OCI-LY1 (cell line): Measurements from ENCODE around the gene CCHCR1.

Source experiments
- H2AFZ ChIP-seq: fragments of 200-600 bp; sonication (generic), shearing (Covaris generic); 2 replicates; pipeline ENCODE4 v1.6.0; 2014; ENCODE audit warnings: antibody characterized with exemption, mild to moderate bottlenecking, low read length
- H3F3A ChIP-seq: fragments of 200-600 bp; sonication (generic), shearing (Covaris generic); 2 replicates; pipeline ENCODE4 v1.6.0; 2014; ENCODE audit warnings: mild to moderate bottlenecking, antibody characterized with exemption, low read length, moderate library complexity; ENCODE audit not compliant: insufficient read depth
- H3K27ac ChIP-seq: fragments of 200-600 bp; sonication (generic); 2 replicates; pipeline ENCODE4 v1.5.1; 2014; ENCODE audit warnings: low read length, mixed run types, mild to moderate bottlenecking, low read depth; ENCODE audit not compliant: poor library complexity, severe bottlenecking
- H3K27me3 ChIP-seq: fragments of 200-600 bp; sonication (generic); 2 replicates; pipeline ENCODE4 v1.6.0; 2014; ENCODE audit warnings: antibody characterized with exemption, mild to moderate bottlenecking, low read length, moderate library complexity; ENCODE audit not compliant: insufficient read depth
- H3K36me3 ChIP-seq: fragments of 200-600 bp; sonication (generic); 2 replicates; pipeline ENCODE4 v1.6.1; 2014; ENCODE audit warnings: mild to moderate bottlenecking, antibody characterized with exemption, low read length, moderate library complexity, mixed read lengths; ENCODE audit not compliant: insufficient read depth
- H3K4me1 ChIP-seq: fragments of 200-600 bp; sonication (generic); 2 replicates; pipeline ENCODE4 v1.5.1; 2014; ENCODE audit warnings: mild to moderate bottlenecking, low read length, moderate library complexity; ENCODE audit not compliant: insufficient read depth, severe bottlenecking
- H3K4me2 ChIP-seq: fragments of 200-600 bp; sonication (generic), shearing (Covaris generic); 2 replicates; pipeline ENCODE4 v1.6.1; 2014; ENCODE audit warnings: low read length
- H3K4me3 ChIP-seq: fragments of 200-600 bp; sonication (generic); 2 replicates; pipeline ENCODE4 v1.5.1; 2014; ENCODE audit warnings: low read length, low read depth, mild to moderate bottlenecking, mixed read lengths; ENCODE audit not compliant: poor library complexity, severe bottlenecking
- H3K79me2 ChIP-seq: fragments of 200-600 bp; shearing (Covaris generic); 2 replicates; pipeline ENCODE4 v1.6.1; 2016; ENCODE audit warnings: mixed run types, low read length, mixed read lengths; ENCODE audit not compliant: insufficient read depth
- H3K9ac ChIP-seq: fragments of 200-600 bp; sonication (generic), shearing (Covaris generic); 2 replicates; pipeline ENCODE4 v1.6.1; 2014; ENCODE audit warnings: mild to moderate bottlenecking, low read length, mixed read lengths
- H3K9me2 ChIP-seq: fragments of 200-600 bp; sonication (generic), shearing (Covaris generic); 2 replicates; pipeline ENCODE4 v1.6.1; 2014; ENCODE audit warnings: low read depth, mild to moderate bottlenecking, low read length, mixed read lengths
- H3K9me3 ChIP-seq: fragments of 200-600 bp; shearing (Covaris generic); 2 replicates; pipeline ENCODE4 v1.6.1; 2014; ENCODE audit warnings: low read length, mixed read lengths
- H4K20me1 ChIP-seq: fragments of 200-600 bp; sonication (generic), shearing (Covaris generic); 2 replicates; pipeline ENCODE4 v1.6.0; 2016; ENCODE audit warnings: mild to moderate bottlenecking, low read length; ENCODE audit not compliant: insufficient read depth
- CTCF ChIP-seq: fragments of 200-600 bp; sonication (generic), shearing (Covaris generic); IDR thresholded peaks from 2 replicates; pipeline ENCODE4 v1.5.1; 2017; ENCODE audit warnings: mild to moderate bottlenecking, antibody characterized with exemption, low read length, moderate library complexity, mixed read lengths
- EZH2 ChIP-seq: fragments of 200-600 bp; sonication (generic), shearing (Covaris generic); IDR thresholded peaks from 2 replicates; pipeline ENCODE4 v1.8.0; 2017; ENCODE audit warnings: borderline replicate concordance, mixed run types, mild to moderate bottlenecking, antibody characterized with exemption, low read length, moderate library complexity, mixed read lengths

The CCHCR1 gene

GRCh38 chr6:31103136-31103535 lies 54.5 kb downstream of the CCHCR1 start:
- Histone ChIP-seq H3K9me2 (no peaks in the 10 kb centered on the region), H3K4me1 (no peaks in the 10 kb centered on the region), H2AFZ (no peak overlapping the region), H3K4me2 (no peak overlapping the region), H3K4me3 (no peak overlapping the region), H3K9ac (no peak overlapping the region), H3K79me2 (no peaks in the 10 kb centered on the region), H3K27me3 (no peaks in the 10 kb centered on the region), H3F3A (no peaks in the 10 kb centered on the region), H3K27ac (no peak overlapping the region), H3K9me3 (no peaks in the 10 kb centered on the region), H4K20me1 (no peaks in the 10 kb centered on the region), H3K36me3 (no peaks in the 10 kb centered on the region)
- TF ChIP-seq EZH2 (no peak), CTCF (no peak)

GRCh38 chr6:31098449-31098938 lies 59.1 kb downstream of the CCHCR1 start:
- Histone ChIP-seq H3K9me3 (no peaks in the 10 kb centered on the region), H3K27me3 (no peaks in the 10 kb centered on the region), H3F3A (no peaks in the 10 kb centered on the region), H3K79me2 (no peaks in the 10 kb centered on the region), H3K4me1 (no peaks in the 10 kb centered on the region), H3K27ac (no peak overlapping the region), H3K9me2 (no peaks in the 10 kb centered on the region), H3K36me3 (no peaks in the 10 kb centered on the region), H3K4me3 (no peak overlapping the region), H4K20me1 (no peaks in the 10 kb centered on the region), H3K9ac (no peak overlapping the region), H3K4me2 (no peak overlapping the region), H2AFZ (no peak overlapping the region)
- no peak for TF ChIP-seq CTCF
- TF ChIP-seq EZH2: no peak

DNA sequence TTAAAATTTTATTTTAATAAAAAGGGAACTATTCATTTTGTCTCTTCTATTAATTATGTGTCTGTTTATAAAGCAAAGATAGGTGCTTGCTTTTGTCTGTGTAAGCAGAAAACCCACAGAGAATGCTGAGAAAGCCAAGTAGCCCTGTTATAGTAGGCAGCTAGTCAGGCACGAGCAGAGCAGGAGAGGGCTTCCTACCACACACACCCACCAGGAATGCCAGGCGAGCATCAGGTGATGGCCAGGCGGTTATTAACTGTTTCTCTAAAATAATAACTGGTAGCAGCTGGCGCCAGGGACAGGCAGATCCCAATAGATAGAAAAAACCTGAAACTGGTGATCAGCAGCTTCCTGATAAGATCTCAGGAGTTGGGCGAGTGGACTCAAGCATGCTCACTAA lies 60.9 kb downstream of the CCHCR1 start:
- no peak for TF ChIP-seq CTCF
- no peak for TF ChIP-seq EZH2
- Histone ChIP-seq H3K27me3 (no peaks in the 10 kb centered on the region), H3K4me2 (no peak overlapping the region), H3K27ac (no peak overlapping the region), H3K36me3 (no peaks in the 10 kb centered on the region), H3K79me2 (no peaks in the 10 kb centered on the region), H3K4me3 (no peak overlapping the region), H3F3A (no peaks in the 10 kb centered on the region), H2AFZ (no peak overlapping the region), H3K4me1 (no peaks in the 10 kb centered on the region), H3K9ac (no peak overlapping the region), H3K9me2 (no peaks in the 10 kb centered on the region), H3K9me3 (no peaks in the 10 kb centered on the region), H4K20me1 (no peaks in the 10 kb centered on the region)
